Endodermal cell (in vitro differentiated cells): ENCODE results near the gene CCP110. TPM values are rescaled to one million over a fixed set of nuclear protein-coding genes. Genes with fewer than 3 reads are reported as not detected.

Experiments
- DNase-seq: peaks from one replicate; pipeline ENCODE4 v3.0.0-alpha.2; 2017
- H3K27ac ChIP-seq: 2 replicates; pipeline ENCODE4 v1.5.1; 2013; ENCODE audit warnings: mild to moderate bottlenecking, low read depth, low read length, moderate library complexity
- H3K27me3 ChIP-seq: 2 replicates; pipeline ENCODE4 v1.6.1; 2013; ENCODE audit warnings: mild to moderate bottlenecking, low read length, moderate library complexity; ENCODE audit not compliant: insufficient read depth, control insufficient read depth, poor library complexity, severe bottlenecking
- H3K36me3 ChIP-seq: 2 replicates; pipeline ENCODE4 v1.7.0; 2013; ENCODE audit warnings: mild to moderate bottlenecking, low read length, moderate library complexity; ENCODE audit not compliant: control insufficient read depth, insufficient read depth
- H3K4me1 ChIP-seq: one replicate; pipeline ENCODE4 v1.7.0; 2013; ENCODE audit warnings: low read length; ENCODE audit not compliant: control insufficient read depth, insufficient read depth
- H3K4me3 ChIP-seq: 2 replicates; pipeline ENCODE4 v1.5.1; 2013; ENCODE audit warnings: mild to moderate bottlenecking, low read length, moderate library complexity
- H3K9ac ChIP-seq: 2 replicates; pipeline ENCODE4 v1.6.1; 2013; ENCODE audit warnings: mild to moderate bottlenecking, low read length, moderate library complexity; ENCODE audit not compliant: poor library complexity, severe bottlenecking; ENCODE audit errors: extremely low read depth
- H3K9me3 ChIP-seq: 2 replicates; pipeline ENCODE4 v1.6.1; 2013; ENCODE audit warnings: mild to moderate bottlenecking, low read length, moderate library complexity; ENCODE audit not compliant: control insufficient read depth
- H3K27ac Mint-ChIP-seq: 2 replicates; pipeline ENCODE4 v1.8.0; 2020; ENCODE audit warnings: mixed read lengths
- H3K27me3 Mint-ChIP-seq: 2 replicates; pipeline ENCODE4 v1.8.0; 2021; ENCODE audit warnings: mild to moderate bottlenecking, mixed read lengths; ENCODE audit not compliant: insufficient read depth
- H3K36me3 Mint-ChIP-seq: 2 replicates; pipeline ENCODE4 v1.8.0; 2020; ENCODE audit warnings: low read depth, mixed read lengths
- H3K4me1 Mint-ChIP-seq: 2 replicates; pipeline ENCODE4 v1.8.0; 2020; ENCODE audit warnings: mixed read lengths
- H3K4me3 Mint-ChIP-seq: 2 replicates; pipeline ENCODE4 v1.8.0; 2020; ENCODE audit warnings: mild to moderate bottlenecking, moderate library complexity, mixed read lengths
- H3K9me3 Mint-ChIP-seq: 2 replicates; pipeline ENCODE4 v1.8.0; 2020; ENCODE audit warnings: mild to moderate bottlenecking, mixed read lengths
- CTCF ChIP-seq: fragments of 200-600 bp; sonication (generic); conservative IDR thresholded peaks from 2 replicates; pipeline ENCODE4 v1.5.0; 2021; ENCODE audit warnings: antibody characterized with exemption, mild to moderate bottlenecking
- WGBS, 2 experiments: methylation state at CpG; one replicate each; pipeline versions ENCODE4 v1.1.5 to v1.1.7; 2013; ENCODE audit warnings: missing lambda C conversion rate in 2 of 2, mixed read lengths in 1 of 2; ENCODE audit not compliant: insufficient coverage in 1 of 2, insufficient read length in 1 of 2; 5-methylcytosine and 5-hydroxymethylcytosine counted together
- total RNA-seq, 2 donors: library from RNA; stranded (reverse); fragmentation: NEBNext Ultra II Directional in 1 of 2; extraction: Animal tissue kit (Norgen Biotek cat#: 25700) in 1 of 2; gene quantifications; 2 replicates in 1 of 2; 3 replicates in 1 of 2; pipeline ENCODE4 v1.2.1, GENCODE V29; 2021

The CCP110 gene
- total RNA-seq, 2 donors from 2014 or later, result 16.5 to 24.0 TPM

DNA sequence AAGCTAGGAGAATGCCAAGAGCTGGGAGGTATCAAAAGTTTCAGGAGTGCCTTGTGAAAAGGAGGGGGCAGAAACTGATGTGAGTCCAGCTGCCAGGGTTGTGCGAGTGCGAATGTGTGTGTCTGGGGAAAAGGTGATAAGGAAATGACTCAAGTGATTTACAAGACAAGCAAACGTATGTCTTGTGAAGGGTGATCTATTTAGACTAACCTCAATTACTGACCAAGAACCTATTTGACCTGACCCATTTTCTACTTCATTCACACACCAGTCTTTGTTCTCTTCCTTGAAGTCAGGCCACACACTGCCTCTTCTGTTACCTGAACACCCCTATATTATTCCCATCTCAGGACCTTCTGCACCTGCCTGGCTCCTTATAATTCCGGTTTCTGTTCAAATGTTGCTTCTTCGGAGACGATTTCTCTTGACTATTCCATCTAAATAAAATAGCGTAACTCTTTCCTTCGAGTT, 2.8 kb upstream of the CCP110 start:
- Histone ChIP-seq H3K27me3 (no peaks in the 10 kb centered on the region), H3K36me3 (peaks cover 24% of the 10 kb centered on the region), H3K4me3 (peak overlapping the region; percentile 93), H3K27ac (no peak overlapping the region), H3K9ac (peak overlapping the region; percentile 65), H3K4me1 (no peaks in the 10 kb centered on the region), H3K9me3 (no peaks in the 10 kb centered on the region)
- Mint-ChIP-seq H3K4me1 (peaks cover 35% of the 10 kb centered on the region), H3K4me3 (peak overlapping the region; percentile 84), H3K9me3 (no peaks in the 10 kb centered on the region), H3K27me3 (no peaks in the 10 kb centered on the region), H3K36me3 (peaks cover 19% of the 10 kb centered on the region), H3K27ac (peak overlapping the region; percentile 93)
- WGBS, 2 experiments, result 24 to 37% methylated on average over 6 to 8 of the region's 8 CpGs
- no peak for DNase-seq
- TF ChIP-seq CTCF, result no peak

DNA sequence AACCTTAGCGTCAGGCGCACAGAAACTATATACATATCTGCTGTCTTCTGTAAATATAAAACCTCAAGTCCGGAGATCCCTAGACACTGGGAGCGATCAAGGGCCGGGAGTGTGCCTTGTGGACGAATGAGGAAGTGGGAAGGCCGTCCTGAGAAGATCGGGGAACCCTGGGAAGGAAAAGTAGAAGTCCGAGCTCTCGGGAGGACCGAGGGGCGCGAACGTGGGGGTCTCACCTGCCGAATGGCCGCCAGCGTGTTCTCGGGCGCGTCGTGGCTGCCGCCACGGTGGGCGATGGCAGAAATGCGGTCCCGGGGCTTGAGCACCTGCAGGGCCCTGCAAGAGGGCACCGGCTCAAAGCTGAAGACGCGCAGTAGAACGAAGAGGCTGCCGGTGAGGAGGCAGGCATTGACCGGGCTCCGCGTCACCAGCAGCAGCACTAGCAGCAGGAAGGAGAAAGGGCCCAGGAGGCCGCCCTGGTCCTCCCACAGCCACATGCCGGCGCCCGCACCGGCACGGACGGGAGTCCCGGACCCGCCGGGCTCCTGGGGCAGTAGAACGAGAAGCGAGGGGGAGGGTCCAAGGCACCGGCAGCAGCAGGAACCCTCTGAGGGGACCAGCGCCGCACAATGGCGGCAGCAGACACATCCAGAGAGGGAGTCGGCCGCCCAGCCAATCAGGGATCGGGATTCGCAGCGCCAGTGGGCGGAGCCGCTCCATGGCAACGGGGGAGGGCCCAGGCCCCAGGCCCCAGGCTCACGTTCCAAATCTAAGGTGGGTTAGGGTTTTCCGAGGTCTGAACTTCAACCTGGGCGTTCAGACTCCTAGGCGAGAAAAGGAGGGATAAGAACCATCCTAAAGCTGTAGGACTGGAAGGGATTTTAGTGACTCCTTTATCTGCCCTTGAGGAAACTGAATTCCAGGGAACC, 2.0 kb upstream of the CCP110 start, which contains the start of gene GDE1:
GDE1 (minus strand) TSS at position 628 of the 926 bp plus-strand sequence; CDS start at position 494, 134 bp downstream.
- Mint-ChIP-seq H3K27me3 (no peaks in the 10 kb centered on the region), H3K4me1 (peaks cover 35% of the 10 kb centered on the region), H3K9me3 (no peaks in the 10 kb centered on the region), H3K36me3 (peaks cover 12% of the 10 kb centered on the region), H3K4me3 (peak within 1 kb of the TSS; percentile 84), H3K27ac (peak within 1 kb of the TSS; percentile 99)
- Histone ChIP-seq H3K27ac (peak within 1 kb of the TSS; percentile 60), H3K36me3 (peaks cover 16% of the 10 kb centered on the region), H3K9ac (peak within 1 kb of the TSS; percentile 65), H3K27me3 (no peaks in the 10 kb centered on the region), H3K4me1 (no peaks in the 10 kb centered on the region), H3K9me3 (no peaks in the 10 kb centered on the region), H3K4me3 (peak within 1 kb of the TSS; percentile 93)
- TF ChIP-seq CTCF, result peak; percentile 39
- peak; percentile 99 for DNase-seq
- WGBS, 2 experiments, result 0 to 2% methylated on average over 20 to 62 of the region's 62 CpGs

- peaks cover 6% of the 10 kb centered on the region for H3K36me3 Mint-ChIP-seq
- Histone ChIP-seq H3K36me3 (peaks cover 9% of the 10 kb centered on the region), H3K27ac (peak overlapping the region; percentile 2), H3K4me3 (peak overlapping the region; percentile 93), H3K9me3 (no peaks in the 10 kb centered on the region), H3K4me1 (no peaks in the 10 kb centered on the region), H3K9ac (no peak overlapping the region), H3K27me3 (no peaks in the 10 kb centered on the region)
- H3K27me3 Mint-ChIP-seq, result no peaks in the 10 kb centered on the region
- no peak for TF ChIP-seq CTCF
- peak overlapping the region; percentile 99 for H3K27ac Mint-ChIP-seq
- no peak for DNase-seq
- H3K4me1 Mint-ChIP-seq, result peaks cover 35% of the 10 kb centered on the region
- no peaks in the 10 kb centered on the region for H3K9me3 Mint-ChIP-seq
- H3K4me3 Mint-ChIP-seq, result peak overlapping the region; percentile 84
- WGBS, 2 experiments, result 47 to 80% methylated on average over 1 to 5 of the region's 5 CpGs
Observed at GRCh38 chr16:19522397-19522732, 1.4 kb upstream of the CCP110 start.
